ENCODE results near the gene FLNB.

Gene FLNB

DNA sequence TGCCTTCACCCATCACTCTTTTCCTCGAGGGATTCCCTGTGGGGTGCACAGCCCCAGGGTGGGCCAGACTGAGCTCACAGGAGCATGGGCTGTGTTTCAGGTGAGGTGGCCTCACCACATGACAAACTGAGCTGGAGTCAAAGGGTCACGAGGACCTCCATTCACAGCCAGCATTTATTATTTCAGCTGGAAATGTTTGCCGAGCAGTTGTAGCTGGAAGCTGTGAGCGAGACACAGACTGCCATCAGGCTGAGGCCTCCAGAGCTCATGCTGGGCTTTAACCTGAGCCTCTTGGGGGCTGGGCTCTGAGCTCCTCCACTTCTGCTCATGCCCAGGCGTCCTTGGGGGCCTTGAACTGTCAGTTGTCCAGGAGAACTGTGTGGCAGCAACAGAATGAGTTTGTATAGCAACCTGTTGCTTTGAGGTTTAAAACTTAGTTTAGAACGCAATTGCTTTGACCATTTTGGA, 57.5 kb downstream of the FLNB start:
- TF ChIP-seq, protein P1, sequence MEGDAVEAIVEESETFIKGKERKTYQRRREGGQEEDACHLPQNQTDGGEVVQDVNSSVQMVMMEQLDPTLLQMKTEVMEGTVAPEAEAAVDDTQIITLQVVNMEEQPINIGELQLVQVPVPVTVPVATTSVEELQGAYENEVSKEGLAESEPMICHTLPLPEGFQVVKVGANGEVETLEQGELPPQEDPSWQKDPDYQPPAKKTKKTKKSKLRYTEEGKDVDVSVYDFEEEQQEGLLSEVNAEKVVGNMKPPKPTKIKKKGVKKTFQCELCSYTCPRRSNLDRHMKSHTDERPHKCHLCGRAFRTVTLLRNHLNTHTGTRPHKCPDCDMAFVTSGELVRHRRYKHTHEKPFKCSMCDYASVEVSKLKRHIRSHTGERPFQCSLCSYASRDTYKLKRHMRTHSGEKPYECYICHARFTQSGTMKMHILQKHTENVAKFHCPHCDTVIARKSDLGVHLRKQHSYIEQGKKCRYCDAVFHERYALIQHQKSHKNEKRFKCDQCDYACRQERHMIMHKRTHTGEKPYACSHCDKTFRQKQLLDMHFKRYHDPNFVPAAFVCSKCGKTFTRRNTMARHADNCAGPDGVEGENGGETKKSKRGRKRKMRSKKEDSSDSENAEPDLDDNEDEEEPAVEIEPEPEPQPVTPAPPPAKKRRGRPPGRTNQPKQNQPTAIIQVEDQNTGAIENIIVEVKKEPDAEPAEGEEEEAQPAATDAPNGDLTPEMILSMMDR (IDR thresholded peaks at IDR 0.05): no peak

DNA sequence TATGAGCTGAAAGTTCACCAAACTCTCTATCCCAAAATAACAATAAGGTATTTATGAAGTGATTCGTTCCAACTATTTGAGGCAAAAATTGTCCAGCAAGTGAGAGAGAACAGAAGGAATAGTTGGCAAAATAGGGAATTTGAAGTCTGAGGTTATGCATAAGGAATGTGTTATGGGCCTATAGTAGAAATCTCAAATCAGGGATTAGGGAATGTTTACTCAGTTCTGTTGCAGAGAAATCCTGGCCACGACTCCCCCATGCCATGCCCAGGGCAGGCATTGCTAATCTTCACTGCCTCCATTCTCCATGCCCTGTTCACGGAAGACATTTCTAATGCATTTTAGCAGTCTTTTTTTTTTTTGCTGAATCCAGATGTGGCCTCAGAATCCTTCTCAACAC, 58.6 kb downstream of the FLNB start:
- TF ChIP-seq, protein P1 (IDR thresholded peaks at IDR 0.05): no peak

DNA sequence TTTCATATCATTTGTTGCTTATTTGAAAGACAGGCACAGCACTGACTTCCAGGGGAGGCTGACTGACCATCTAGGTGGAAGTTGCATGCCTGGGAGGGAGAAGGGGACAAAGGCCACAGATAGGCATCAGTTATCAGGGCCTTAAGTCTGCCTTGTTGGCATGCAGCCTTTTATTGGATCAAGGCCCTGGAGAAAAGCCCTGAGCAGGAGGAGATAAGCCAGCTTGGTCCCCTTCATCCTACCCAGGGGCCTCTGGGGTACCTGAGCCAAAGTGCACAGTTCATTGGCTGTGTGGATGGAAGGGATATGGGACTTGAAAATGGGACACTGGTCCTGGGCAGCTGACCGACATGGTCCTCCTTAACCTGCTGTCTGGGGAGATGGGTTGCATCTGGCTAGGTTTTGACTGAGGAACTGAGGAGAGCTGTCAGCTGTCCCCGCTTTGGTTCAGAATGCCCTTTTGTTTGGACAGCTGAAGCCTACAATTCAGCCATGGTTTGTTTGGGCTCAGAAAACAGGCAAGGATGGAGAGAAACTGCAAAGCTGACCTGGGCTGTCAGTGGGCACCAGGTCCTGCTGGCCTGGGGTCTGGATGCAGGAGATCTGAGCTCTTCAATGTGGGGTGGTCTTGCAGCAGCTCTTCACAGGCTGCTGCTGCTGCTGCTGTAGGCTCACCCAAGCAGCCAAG, 60.0 kb downstream of the FLNB start:
- TF ChIP-seq, protein P1 (IDR thresholded peaks at IDR 0.05): no peak

DNA sequence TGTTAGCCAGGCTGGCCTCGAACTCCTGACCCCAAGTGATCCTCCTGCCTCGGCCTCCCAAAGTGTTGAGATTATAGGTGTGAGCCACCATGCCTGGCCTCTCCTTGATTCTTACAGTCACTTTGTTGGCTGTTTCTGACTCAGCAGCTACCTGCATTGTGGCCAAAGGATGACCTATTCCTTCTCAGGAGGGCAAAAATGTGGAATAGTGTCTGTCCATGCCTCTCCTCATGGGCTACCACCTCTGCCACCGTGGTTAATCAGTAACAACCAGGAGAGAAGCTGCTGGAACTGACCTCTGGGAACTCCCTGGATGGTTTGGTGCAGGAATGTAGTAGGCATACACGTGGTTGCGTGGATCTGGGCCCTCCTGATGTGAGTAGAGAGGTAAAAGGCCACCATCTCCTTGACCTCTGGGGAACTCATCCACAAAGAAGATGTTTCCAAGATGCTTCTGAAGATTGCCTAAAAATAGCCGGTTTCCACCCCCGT, 63.3 kb downstream of the FLNB start:
- TF ChIP-seq, protein P1 (IDR thresholded peaks at IDR 0.05): no peak

DNA sequence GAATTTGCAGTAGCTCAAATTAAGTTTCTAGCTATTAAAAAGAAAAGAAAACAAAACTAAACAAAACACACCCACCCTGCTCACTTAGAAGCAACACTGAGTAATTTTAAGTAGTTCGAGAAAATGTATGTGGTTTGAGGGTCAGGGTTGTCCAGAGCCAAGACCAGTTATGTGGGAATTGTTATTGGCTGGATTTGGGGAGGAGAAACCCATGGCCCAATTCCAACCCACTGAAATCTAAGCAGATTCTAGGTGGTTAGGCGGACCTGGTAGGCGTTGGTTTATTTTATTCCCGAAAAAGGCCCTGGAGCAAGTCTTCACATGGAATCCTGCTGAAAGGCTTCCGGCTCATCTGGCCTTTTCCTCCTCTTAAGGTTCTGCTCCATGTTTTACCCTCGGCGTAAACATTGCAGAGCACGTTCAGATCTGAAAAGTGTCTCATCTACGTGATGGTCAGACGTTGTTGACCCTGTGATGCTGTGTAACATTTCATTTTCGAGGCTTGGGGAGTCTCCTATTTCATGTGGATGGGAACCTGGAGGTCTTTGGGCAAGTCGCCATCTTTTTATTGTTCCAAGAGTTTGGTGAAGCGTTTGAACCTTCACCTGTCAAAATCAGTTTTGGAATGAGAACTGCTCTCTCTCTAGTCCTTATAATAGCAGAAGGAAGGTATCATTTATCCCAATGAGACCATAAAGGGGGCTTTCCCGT, 64.0 kb downstream of the FLNB start:
- TF ChIP-seq, protein P1 (IDR thresholded peaks at IDR 0.05): no peak

DNA sequence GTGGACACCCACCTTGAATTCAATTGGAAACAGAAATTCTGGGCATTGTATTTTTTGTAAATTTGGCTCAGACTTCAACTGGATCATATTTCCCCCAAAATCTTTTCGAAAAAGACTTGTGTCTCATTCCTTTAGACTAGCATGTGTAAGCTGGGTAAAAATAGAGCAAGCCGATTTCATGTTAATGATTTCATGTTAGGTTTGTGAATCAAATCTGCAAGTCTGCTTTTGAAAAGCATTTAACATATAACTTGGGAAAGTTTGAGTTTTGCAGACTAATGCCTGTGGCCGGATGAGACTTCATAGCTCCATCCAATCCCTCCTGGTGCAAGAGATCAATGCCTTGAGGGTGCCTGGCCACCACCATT, 64.5 kb downstream of the FLNB start:
- TF ChIP-seq, protein P1 (IDR thresholded peaks at IDR 0.05): no peak

DNA sequence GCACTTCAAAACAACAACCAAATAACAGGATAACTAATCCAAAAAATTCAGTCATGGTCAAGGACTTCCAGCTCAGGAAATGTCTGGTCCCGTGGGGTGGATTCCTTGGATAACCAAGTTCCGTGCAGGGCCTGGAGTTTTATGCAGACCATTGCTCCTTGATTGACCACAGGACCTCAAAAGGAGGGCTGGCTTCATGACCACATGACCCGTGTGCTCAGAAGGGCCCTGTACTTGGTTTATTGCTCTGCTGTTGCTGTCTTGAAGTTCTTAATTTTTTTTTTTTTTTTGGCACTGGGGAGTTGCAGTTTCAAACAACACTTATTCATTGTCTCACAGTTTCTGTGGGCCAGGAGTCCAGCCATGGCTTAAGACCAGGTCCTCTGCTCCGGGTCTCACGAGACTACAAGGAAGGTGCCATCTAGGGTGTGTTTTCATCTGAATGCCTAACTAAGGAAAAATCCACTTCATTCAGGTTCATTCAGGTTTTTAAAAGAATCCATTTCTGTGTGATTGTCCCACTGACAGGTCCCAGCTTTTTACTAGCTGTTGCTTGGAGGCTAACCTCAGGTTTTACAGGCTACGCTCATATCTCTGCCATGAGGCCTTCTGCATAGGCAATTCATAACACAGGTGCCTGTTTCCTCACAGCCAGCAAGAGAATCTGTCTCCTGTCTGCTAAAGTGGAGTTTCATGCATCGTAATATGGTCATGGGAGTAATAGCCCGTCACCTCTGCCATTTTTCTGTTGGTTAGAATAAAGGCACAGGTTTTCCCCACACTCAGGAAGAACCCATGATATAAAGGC, 65.3 kb downstream of the FLNB start:
- TF ChIP-seq, protein P1 (IDR thresholded peaks at IDR 0.05): no peak

All from LNCAP (cell line).